Kidney glomerular epithelial cell (primary cell): Measurements from ENCODE around the gene PIKFYVE.
"Not testable (repeated sequence)": the region's sequence is repeated elsewhere in the genome, so short reads cannot be mapped to it uniquely, and the experiment has no call there.

Experiments
- DNase-seq: peaks from one replicate; lab custom pipeline; 2025; lab: John Stamatoyannopoulos, UW

Gene PIKFYVE, protein sequence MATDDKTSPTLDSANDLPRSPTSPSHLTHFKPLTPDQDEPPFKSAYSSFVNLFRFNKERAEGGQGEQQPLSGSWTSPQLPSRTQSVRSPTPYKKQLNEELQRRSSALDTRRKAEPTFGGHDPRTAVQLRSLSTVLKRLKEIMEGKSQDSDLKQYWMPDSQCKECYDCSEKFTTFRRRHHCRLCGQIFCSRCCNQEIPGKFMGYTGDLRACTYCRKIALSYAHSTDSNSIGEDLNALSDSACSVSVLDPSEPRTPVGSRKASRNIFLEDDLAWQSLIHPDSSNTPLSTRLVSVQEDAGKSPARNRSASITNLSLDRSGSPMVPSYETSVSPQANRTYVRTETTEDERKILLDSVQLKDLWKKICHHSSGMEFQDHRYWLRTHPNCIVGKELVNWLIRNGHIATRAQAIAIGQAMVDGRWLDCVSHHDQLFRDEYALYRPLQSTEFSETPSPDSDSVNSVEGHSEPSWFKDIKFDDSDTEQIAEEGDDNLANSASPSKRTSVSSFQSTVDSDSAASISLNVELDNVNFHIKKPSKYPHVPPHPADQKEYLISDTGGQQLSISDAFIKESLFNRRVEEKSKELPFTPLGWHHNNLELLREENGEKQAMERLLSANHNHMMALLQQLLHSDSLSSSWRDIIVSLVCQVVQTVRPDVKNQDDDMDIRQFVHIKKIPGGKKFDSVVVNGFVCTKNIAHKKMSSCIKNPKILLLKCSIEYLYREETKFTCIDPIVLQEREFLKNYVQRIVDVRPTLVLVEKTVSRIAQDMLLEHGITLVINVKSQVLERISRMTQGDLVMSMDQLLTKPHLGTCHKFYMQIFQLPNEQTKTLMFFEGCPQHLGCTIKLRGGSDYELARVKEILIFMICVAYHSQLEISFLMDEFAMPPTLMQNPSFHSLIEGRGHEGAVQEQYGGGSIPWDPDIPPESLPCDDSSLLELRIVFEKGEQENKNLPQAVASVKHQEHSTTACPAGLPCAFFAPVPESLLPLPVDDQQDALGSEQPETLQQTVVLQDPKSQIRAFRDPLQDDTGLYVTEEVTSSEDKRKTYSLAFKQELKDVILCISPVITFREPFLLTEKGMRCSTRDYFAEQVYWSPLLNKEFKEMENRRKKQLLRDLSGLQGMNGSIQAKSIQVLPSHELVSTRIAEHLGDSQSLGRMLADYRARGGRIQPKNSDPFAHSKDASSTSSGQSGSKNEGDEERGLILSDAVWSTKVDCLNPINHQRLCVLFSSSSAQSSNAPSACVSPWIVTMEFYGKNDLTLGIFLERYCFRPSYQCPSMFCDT (N-terminal part only)

DNA sequence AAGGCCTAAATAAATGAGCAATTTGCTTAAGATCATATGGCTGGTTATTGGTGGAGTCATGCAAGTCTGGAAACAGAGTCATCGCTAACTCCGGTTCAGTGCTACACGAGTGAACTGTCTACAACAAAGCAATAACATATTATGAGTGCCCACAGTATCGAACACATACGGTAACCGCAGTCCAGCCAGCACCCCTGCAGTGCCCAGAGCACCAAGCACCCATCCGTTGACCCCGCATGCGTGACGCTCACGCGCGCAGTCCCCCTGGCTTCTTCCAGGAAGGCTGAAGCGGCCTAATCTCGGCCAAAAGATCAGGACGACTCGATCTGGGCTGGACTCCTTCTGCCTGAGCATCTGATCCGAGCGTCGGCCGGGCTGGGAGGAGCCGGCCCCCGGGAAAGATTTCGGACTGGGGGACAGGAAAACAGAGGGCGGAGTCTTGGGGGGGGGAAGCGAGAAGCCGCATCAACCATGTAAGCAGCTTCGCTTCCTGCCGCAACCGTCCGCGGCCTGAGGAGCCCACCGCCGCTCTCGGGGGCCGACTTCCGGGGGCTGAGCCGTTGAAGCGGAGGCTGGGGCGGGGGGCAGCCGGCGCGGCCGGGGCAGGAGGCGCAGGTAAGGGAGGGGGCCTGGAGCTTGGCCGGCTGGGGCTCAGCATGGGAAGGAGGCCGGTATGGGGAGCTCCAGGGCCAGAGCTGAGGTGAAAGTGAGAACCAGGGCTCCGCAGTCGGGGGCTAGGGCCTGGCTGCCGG is at the start of gene PIKFYVE:
Gene PIKFYVE, plus strand, starts transcription at position 455 of the 752 bp plus-strand sequence. CDS start 5,265 bp downstream, outside the sequence.
- DNase-seq = peak; percentile 98

DNA sequence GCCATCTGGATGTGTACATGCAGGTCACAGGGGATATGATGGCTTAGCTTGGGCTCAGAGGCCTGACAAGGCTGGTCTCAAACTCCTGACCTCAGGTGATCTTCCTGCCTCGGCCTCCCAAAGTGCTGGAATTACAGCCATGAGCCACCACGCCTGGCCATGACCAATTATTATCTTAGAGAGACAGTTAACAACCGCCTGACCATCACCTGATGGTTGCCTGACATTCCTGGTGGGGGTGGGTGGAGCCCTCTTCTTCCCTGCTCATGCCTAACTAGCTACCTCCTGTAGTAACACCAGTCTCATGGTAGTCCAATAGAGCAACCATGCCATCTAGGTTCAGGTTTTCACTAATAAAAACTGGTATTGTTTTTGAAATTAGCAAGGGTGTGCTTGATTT is 44.2 kb upstream of the PIKFYVE start:
- DNase-seq = not testable (repeated sequence)

DNA sequence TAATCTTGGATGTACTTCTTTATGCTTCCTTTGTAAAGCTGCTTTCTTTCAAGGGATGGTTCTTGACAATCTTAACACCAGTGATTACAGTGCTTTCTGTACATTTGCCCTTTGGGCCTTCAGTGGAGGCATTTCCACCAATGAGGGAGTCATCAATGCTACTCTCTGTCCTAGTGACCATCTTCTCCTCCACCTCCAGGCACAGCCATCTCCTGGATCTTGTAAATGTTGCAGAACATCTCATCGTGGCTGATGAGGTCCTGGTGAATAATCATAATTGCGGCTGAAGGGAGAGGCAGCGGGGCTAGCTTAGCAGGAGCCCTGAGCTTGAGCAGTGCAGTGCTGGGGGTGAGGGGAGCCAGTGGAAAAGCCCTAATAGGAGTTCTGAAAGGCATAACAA is 43.7 kb upstream of the PIKFYVE start:
- DNase-seq = no peak

DNA sequence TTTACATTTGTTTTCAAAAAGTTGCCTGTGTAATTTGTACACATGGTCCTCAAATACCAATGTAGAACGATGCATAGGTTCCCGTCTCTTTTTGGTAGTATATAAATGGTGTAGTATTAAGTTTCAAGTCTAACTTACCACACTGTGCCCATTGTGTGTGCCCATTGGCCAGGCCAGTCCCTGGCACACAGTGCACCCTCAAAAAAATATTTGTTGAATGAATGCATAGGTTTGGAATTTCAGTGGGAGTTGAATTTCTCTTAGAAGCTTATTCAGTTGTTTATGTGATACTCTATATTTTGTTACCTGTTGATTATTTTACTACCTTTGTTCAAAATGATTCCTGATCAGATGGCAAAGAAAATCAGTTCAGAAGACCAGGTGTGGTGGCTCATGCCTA is 41.3 kb upstream of the PIKFYVE start:
- DNase-seq = no peak

DNA sequence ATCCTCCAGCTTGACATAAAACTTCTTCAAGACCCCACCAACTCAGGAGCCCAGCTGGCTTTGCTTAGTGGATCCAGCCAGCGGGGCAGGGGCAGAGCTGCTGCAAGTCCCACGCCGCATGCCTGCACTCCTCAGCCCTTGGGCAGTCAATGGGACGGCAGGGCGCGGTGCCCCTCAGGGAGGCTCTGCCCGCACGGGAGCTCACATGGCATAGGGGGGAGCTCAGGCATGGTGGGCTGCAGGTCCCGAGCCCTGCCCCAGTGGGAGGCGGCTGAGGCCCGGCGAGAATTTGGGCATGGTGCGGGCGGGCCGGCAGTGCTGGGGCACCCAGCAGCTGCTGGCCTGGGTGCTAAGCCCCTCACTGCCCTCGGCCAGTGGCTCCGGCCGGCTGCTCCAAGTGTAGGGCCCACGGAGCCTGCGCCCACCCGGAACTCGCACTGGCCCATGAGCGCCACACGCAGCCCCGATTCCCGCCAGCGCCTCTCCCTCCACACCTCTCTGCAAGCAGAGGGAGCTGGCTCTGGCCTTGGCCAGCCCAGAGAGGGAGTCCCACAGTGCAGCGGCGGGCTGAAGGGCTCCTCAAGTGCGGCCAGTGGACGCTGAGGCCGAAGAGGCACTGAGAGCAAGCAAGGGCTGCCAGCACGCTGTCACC is 38.3 kb upstream of the PIKFYVE start:
- DNase-seq = no peak

DNA sequence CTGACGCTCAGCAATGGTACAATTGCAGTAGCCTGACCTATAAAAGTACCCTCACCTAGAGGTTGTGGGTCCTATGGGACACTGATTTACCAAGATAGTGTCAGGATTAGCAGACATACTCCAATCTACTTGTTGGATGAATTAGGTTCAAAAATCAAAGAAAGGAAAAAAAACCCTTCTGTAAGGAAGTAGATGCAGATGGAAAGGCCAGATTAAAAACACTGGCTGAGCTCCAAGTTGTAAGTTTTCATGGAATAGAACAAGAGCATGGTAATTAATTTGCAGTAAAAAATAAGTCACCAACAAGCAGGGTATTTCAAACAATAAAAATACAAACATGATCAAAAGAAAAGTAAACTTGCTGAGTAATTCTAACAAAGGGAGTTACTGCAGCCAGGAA is 37.6 kb upstream of the PIKFYVE start:
- DNase-seq = no peak

DNA sequence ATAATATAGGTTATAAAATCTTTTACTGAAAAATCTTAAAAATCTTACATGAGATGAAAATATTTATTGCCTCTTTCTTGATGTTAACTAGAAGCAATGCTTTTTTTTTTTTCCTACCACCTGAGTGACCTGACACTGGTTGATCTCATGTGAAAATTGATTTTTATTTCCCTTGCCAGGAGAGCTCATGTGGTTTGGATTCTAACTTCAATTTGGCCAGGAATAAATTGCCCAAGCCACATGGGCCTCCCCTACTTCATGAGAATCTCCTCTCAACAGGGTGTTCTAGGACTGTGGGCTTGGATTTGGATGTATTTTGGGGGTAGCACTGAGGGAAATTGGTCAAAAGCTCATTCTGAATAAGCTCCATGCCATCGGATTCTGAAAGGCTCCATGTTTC is 31.3 kb upstream of the PIKFYVE start:
- no peak for DNase-seq

DNA sequence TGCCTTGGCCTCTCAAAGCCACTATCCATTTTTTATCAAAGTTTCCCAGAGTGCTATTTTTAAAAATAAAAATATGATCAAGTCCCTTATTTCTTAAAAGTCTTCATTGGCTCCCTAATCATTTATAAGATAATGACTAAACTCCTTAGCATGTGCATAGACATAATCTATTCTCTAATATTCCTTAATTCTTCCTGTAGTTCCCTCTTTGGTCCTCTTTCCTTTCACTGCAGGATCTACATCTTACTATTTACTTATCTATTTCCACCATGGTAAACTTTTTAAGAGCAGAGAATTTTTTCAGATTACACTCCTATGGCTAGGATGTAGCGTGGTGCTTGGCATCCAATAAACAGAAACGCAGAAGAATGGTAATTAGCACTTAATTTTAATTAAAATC is 30.2 kb upstream of the PIKFYVE start:
- DNase-seq = no peak

DNA sequence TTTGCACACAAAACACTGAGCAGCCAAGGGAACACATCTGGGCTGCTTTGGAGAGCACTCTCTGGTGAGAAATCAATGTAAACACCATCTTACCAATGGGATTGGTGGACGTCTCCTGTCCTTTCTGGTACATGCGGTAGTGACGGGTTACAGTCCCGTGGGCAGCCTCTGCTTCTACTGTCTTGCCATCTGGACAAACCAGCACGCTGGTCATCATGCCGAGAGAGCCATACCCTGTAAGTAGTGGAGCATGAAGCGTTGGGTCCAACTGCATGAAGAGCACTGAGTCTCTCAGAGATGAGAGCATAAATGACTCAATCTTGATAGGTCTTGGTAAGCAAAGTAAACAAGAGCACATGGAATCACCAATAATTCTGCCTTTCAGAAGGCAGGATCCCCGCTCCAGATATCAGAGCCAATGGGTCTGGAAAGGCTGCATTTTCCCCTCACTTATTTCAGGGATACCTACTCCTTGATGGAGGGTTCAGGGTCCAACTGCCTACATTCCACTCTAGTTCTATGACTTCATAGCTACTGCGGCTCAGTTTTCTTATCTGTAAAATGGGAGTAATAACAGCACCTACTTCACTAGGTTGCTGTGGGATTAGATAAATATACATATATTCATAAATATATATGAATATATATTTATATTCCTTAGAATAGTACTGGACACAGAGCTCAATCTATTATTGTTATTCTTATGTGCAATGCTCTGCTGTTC is 26.1 kb upstream of the PIKFYVE start:
- no peak for DNase-seq

DNA sequence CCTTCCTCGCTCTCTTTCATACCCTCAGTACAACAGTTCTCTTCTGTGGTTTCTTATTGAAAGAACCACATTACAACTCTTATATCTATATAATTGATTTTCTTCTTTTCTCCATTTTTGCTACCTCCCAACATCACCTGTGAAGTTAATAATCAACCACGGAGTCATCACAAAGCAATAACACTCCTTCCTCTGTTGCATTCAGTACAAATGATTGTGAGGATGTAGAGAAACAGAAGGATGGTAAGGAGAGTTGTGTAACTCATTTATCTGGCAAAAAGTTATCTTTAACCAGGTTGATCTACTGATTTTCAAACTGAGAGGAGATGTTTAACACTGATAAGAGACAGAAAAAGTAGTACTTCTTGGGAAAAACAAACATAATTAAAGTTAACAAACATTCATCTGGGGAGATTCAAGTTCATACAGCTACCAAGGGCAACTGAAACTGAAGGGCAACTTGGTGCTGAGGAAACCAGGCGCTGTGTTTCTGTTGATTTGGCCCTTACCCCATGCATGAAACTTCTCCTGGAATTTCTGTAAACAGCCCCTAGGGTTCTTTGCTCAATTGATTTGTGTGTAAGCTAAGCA is 25.3 kb upstream of the PIKFYVE start:
- no peak for DNase-seq

DNA sequence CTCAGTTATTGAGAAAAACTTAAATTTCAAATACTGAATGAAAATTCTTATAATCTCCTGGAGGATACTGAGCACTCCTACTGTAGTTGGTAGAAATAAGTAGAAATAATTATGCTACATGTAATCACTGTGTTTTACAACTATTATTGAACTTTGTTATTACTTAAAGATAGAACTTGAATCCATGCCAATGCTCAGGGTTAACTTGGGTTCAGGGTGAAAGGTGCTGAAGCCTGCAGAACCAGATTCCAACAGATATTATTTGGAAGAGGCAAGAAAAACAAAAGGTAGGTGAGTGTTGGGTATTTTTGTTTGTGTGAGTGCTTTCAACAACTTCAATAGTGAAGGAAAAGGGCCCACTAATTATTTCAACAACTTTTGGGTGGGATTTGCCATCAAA is 21.6 kb upstream of the PIKFYVE start:
- no peak for DNase-seq

DNA sequence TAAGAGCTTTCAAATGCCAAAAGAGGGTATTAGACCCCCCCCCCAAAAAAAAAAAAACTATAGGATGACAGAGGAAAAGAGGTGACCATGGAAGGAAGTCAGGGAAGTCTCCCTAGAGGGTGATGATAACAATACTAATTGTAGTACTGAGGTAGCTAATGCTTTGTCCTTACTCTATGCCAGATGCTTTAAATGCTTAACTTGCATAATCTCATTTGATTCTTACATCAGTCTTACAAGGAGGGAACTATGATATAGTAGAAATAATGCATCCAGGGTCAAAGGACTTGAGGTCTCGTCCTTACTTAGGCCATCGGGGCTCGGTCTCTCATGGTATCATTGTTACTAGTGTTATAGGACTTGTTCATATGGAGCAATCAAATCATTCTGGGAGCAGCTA is 20.3 kb upstream of the PIKFYVE start:
- DNase-seq = no peak

DNA sequence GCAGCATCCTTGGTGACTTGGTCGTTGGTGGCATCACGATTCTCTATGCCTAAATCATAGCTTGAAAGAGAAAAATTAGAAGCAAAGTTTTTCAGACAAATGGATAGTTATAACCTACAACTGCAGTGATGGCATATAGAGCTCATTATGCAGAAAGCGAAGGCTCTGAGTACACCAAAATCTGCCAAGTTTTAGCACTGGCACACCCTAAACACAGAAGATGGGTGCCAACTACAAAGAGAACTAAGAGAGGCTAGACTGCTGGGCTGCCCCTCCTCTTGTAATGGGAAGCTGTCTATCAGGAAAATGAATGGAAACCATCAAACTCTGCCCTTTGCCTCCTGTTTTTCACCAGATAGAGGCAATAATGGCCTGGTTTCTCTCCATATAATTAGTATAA is 17.5 kb upstream of the PIKFYVE start:
- DNase-seq = no peak

DNA sequence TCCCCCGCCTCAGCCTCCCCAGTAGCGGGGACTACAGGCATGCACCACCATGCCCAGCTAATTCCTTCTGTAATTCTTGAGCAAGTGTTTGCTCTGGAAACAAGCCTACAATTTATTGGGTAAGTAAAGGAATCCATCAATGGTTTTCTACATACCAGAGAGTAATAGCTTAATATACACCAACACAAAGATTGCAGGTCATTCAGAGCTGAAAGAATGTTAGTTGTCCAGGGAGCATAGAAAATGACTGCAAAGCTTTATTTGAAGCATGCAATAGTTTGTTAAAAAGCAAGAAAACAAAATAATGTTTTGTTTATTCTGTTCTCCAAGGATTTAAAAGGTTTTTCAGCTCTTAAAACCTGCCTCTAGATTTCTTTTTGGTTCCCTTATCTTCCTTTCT is 16.8 kb upstream of the PIKFYVE start:
- DNase-seq = no peak

DNA sequence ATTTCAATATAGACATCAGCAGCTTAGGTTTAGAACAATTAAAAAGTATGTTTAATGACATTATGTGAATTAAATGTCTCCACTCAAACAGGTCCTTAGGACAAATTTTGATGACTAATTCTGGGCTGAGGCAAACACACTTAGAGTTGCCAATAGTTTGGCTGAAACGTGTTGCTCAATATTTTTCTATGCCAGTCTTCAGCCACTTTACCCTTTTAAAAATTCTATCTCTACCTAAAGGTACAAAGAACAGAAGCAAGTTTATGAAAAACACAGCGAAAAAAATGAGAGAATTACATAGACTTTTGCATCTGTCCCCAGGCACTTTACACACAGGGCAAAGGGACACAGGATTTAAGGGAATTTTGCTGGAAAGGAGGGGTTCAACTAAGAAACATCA is 15.7 kb upstream of the PIKFYVE start:
- no peak for DNase-seq

DNA sequence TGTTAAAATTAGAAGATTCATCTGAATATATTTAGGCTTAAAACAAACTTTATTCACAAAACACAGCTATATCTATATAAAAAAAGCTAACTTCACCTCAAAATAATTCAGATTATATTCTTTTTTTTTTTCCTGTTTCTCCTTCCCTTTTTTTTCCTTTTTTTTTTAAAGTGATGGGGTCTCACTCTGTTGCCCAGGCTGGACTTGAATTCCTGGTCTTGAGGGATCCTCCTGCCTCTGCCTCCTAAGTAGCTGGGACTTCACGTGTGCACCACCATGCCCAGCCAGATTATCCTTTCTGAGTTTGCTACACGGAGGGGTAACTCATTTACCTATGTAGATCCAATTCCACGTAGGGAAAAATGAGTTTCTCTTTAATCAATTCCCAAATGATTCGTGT is 15.0 kb upstream of the PIKFYVE start:
- DNase-seq = no peak

DNA sequence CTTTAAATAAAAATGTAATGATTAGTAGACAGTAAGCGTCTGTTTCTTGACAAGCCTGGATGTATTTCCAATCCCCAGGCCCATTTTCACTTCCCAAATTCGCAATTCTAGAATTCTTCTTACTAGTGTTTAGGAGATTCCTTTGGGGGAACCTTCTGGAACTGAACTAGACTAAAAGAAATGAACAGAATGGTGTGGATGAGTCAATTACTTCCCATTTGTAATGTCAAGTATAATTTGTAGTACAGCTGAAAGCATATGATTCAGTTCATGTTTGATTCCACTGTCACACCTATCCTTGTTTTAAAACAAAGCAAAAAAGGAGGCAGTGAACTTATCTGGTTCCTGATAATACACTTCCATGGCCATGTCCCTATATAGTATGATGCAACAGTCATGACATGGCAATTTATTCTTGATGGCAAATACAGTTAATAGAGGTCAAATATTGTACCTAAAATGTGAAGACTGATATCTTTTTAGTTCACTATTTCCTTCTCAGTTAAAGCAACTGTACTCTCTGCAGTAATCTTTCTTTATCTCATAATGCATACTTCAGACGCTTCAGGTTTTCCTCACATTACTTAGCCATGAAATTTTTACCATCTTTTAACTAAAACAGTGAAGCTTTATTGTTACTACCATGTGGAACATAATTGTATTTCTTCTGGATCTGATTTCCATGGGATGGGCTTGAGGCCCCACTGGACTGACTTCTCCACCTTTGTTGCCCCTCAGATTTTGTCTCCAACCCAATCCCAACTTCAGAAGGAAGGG is 13.2 kb upstream of the PIKFYVE start:
- DNase-seq = no peak

DNA sequence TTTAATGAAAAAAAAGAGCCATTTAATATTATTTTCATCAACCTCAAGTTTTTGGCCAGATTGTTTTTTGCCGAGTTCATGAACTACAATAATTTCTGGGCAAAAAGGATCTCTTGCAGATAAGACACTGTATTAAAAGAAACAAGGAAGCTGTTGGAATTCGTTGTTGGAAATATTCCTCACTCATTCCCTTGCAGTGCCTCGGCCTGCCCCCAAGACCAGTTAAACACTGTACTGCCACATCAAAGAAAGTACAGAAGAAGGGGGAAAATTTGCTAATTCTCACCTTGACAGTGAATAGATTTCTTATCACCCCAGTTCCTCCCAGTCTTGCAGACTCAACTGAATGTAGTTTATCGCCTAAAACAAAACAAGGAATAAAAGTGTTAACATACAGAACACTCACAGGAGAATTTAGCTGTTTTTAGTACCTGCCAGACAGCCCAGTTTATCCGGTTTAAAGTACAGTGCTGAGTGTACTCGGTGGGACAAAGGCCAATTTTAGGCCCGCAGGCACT is 12.4 kb upstream of the PIKFYVE start:
- peak; percentile 18 for DNase-seq
